OCI-LY1 (cell line): ENCODE data around the gene MAP1LC3A.

Experiments
- CTCF ChIP-seq: fragments of 200-600 bp; sonication (generic), shearing (Covaris generic); IDR thresholded peaks from 2 replicates; pipeline ENCODE4 v1.5.1; 2017; ENCODE audit warnings: mild to moderate bottlenecking, antibody characterized with exemption, low read length, moderate library complexity, mixed read lengths
- EZH2 ChIP-seq: fragments of 200-600 bp; sonication (generic), shearing (Covaris generic); IDR thresholded peaks from 2 replicates; pipeline ENCODE4 v1.8.0; 2017; ENCODE audit warnings: borderline replicate concordance, mixed run types, mild to moderate bottlenecking, antibody characterized with exemption, low read length, moderate library complexity, mixed read lengths

DNA sequence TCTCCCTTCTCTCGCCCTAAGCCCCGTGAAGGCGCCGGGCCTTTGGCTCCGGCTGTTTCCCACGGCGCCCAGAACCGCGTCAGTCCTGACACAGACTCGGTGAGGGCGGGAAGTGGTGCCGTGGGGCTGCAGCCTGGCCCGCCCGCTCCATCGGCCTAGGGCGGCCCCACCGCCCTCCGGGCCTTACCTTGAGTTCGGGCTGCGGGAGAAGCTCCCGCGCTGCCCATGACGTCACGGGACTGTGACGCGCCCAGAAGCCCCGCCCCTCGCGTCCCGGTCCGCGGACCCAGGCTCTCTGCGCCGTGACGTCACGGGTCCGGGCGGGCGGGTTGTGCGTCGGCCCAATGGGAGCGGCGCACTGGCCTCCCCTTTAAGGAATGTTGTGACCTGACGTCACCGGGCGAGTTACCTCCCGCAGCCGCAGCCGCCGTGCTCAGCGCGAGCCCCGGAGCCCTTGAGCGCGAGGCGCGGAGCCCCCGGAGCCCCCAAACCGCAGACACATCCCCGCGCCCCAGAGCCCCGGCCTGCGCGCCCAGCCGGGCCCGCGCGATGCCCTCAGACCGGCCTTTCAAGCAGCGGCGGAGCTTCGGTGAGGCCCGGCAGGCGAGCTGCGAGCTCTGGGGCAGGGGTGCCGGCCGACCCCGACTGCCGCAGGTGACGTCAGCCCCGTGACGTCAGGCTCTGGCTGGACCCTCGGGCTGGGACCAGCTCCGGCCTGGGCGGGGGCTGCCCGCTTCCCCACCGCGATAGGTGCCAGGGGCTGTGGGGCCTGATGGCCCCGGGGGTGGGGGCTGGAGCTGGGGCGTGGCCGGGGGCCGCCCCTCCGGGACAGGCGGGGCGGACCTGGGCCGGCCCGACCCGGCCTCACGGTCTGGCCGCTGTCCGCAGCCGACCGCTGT, at the start of gene MAP1LC3A:
- TF ChIP-seq CTCF (no peak), EZH2 (no peak)
